Activated naive CD4-positive, alpha-beta T cell treated with Interleukin-2 at 50 U/mL for 16 hours (primary cell): Measurements from ENCODE around the gene MRPS18A.

ENCODE experiments used
- DNase-seq: peaks from one replicate; pipeline ENCODE4 v3.0.0-alpha.2; 2020

MRPS18A gene

DNA sequence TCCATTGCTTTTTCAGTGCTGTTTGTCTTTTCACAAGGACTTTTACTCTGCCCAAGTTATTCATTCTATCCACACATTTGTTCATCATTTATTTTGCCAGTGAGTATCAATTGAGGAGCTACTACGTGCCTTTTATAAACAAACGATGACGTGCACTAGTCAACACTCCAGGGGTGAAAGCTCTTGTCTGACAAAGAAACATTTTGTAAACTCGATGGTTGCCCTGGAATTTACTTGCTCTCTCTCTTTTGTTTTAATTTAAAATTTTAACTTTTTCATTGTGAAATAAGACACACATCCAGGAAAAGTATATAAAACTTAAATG, 8.3 kb upstream of the MRPS18A start:
- DNase-seq = no peak

DNA sequence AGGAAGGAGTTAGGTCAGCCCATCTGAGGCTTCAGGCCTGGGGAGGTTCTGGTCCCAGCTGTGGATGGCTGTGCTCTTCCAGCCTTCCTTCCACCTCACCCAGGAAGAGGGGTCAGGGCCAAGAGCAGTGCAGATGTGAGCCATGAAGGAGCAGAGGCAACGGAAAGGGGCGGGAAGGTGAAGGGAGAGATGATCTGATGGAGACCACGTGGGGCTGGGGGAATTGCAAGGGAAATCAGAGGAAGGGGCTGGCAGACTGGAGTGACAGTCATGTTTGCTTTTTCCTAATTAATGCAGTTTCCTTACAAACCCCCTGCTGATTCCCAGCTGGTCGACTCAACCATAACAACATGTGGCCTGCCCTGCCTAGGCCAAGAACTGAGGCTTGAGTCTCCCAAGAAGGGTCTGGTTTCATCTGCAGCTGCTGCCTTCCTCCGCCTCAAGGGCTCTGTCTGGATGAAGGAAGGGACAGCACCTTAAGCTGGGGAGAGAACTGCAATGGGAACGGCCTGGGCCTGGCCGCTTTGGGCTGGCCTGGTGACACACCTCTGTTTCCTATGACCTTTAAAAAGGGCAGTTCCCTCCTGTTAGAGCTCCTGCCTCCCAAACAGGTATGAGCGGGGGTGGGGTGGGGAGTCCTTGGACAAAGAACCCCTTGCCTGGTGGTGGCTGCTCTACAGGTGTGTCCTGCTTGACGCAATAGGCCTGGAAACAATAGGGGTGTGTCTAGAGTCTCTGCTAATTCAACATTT, 7.8 kb upstream of the MRPS18A start:
- no peak for DNase-seq

DNA sequence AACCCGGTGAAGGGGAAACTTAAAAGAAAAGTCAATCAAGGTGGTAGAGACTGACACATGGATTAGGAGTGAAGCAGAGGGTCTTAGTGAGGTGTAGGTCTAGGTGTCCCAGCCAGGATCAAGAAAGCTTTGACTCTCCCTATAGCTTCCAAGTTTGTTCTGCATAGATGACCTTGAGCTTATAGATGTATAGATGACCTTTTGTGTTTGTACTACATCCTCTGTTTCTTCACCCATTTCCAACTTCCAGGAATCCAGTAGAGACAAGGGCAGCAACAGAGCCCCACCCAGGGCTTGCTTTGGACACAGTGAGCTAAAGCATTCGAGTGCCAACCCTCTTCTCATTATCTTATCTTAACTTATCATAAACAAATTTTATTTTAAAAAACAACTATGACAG, 1.8 kb upstream of the MRPS18A start:
- DNase-seq = no peak

DNA sequence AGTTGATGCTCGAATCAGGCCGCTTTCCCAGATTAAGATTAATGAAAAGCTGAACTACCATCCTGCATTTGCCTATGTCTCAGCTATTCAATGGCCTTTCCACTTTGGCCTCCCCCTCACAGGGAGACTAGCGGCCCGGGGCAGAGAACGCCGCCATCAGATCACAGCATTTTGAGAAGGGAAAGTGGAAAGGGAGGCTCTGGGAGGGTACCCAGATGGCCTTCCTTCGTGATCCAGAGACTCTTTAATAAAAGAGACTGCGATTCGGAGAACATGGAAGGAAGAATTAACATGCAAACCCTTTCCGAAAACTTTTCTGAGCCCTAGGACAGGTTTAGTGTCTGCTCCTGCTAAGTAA, 533 bp downstream of the MRPS18A start:
- no peak for DNase-seq

DNA sequence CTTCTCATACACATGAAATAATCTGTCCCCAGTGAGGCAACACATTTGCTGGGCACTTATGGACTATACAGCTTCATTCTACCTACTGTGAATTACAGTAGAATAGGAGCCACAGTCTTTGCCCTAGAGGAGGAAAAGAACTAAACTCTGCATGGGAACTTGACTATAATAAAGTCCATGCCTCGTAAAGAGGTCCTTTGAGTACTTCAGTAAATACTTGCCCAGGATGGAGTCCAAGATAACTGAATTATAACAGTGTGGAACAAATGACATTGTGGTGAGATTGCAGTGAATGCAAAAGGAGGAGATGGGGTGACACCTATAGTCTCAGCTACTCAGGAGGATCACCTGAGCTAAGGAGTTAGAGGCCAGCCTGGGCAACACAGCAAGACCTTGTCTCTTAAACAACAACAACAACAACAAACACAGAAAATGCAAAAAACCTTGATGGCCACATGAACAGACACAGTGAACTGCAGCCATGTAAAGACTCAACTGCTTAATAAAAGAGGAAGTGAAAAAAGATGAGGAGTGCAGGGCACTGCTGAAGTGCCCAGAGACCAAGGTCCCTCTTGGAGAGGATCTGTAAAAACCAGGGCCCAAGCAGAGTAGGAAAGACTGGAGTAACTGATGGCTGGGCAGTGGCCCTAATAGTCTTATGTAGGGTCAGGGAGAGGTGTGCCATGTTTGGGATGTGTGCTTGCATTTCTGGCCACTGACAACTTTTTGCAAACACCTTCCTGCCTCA, 3.7 kb downstream of the MRPS18A start:
- no peak for DNase-seq

DNA sequence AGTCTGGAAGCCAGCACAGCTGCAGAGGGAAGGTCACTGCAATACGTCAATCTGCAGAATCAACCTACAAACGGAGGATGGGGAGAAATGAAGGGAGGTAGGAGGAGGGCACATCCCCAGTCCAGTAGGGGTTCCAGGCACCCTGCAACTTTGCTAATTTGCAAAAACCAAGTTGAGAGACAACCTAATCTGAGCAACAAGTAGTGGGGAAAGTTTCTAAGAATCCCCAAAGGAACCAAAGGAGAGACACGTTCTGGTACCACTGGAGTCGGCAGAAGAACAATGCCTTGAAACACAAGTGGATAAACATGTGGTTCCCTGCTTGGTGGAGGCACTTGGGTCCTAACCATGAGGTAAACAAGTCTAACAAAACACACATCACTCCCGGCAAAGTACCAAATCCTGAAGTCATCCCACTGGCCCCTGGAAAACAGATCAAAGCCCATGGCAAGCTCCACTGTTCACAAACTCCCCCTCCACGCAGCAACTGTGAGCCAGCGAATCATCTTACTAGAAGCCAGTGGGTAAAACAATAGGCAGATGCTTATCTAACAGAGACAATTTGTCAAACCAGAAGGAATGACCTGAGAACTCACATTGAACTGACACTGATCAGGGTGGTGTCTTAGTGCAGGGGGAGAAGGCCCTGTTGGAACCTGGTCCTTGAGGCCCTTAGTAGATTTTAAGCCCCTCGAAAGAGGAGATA, 4.7 kb downstream of the MRPS18A start:
- no peak for DNase-seq

DNA sequence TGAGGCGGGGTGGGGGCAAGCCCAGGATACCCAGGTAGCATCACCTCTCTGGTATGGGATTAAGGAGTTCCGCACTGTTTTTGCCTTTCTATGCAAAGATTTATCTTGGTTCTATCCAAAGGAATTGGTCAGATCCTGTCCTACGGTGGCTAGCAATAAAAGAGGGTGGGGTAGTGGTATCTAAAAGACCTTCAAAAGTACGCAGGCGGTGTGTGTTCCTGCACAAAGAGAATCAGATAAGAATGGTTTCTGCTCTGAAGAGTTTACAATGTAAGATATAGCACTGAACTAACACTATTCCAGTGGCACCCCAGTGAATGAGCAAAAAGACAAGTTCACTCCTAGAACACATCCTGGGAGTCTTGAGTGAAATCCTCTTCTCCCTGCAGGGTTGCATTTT, 6.3 kb downstream of the MRPS18A start:
- no peak for DNase-seq

DNA sequence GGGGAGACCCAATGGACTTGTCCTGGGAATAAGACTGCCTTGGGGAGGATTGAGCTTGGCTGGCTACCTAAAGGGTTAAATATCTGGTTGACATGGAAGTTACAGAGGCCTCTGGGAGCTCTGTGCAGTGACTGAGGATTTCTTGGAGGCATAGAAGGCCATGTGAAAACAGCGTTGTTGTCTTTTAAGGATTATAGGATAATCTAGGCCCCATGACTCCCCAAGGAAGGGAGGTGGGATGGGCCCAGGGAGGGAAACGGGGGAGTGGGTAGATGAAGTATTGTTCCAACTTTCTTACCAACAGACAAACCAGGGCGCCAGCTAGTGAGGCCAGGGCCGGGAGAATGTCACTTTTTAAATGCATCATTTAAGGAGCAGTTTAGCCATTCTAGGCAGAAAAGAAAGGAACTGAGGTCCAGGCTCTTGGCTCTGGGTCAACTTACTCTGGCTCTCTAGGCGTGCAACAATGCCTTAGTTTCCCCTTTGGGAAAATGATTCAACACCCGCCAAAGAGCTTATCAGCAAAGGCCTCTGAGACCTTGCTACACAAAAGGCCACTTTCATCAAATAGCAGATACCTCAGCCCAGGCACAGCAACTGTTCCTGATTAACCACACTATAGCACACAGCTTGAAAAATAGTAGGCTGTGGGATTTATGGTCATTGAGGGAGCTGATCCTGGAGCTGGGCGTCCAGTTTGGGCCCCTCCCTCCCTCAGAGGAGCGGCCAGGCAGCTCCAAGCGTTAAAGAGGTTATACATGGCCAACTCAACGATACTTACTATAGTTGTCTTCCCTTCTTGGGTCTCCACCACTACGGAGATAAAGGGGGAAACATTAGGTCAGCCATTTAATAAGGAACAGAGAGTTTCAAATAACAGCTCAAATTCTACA, 7.0 kb downstream of the MRPS18A start:
- DNase-seq = no peak

DNA sequence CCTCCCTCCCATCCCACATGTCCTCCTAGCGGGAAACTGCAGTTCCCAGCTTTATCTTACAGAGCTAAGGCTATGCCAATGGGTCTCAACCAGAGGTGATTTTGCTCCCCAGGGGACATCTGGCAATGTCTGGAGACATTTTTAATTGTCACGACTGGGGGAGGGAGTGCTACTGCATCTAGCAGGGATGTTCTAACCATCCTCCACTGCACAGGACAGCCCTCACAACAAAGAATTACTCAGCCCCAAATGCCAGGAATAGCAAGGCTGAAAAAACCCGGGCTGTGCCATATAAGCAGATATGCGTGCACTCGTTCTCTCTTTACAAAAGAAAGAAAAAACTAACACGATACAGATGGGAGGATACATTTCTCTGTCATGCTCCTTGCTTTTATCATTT, 8.5 kb downstream of the MRPS18A start:
- no peak for DNase-seq

DNA sequence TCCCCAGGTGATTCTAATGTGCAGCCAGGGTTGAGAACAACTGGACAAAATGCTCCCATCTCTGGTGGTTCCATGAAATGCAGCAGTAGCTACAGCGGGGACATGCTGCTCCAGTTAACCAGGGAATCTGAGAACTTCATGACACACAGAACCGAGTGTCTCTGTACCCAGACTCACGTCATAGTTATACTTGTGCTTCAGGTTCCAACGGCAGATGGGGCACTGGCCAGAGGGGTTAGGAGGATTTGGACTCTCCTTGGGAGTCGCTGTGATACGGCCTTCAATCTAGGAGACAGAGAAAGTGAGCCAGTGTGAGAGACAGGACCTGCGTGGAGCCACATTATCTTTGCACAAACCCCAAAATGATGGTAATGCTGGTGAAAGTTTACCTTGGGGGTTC, 9.2 kb downstream of the MRPS18A start:
- no peak for DNase-seq

DNA sequence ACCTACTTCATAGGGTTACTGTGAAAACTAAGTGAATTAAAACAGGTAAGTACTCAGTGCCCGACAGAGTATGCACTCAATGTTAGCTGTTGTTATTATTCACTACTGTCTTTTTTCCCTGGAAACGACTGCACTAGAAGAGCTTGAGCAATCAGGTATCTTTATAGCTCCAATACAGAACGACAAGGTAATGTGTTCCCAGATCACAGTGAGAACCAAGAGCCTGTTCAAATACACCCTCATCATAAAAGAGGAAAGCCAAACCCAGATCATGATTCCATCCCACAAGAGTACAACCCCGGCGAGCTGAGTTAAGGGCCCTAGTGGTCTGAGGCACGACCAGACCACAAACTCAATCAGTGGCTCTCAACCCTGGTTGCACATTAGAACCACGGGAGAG, 9.8 kb downstream of the MRPS18A start:
- no peak for DNase-seq

DNA sequence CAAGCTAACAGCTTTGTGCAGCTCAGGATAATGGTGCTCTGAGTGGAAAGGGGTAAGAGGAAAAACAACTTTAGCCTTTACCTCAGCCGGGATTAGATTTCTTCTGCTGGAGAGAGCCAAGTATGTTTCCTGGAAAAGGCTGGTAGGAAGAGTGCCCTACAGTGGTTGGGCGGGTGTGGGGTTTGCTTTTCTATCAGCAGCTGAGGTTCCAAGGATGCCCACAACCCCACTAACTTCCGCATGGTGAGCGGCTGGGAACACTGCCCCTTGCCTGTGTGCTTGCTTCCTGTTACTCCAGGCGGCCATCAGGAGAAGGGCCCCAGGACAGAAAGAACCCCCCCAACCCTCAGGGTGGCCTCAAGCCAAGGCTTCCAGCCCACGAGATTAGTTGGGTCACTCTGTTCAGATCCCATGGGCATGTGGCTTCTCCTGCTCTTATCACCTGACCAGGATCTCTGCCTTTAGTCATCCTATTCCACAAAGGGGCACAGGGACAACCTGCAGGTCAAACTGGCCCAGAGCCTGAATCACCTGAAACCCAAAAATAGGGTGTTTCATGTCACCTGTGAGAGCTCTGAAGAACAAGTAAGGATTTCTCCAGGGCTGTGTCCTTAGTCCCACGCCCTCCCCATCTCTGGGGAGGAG, 10.5 kb downstream of the MRPS18A start:
- no peak for DNase-seq

DNA sequence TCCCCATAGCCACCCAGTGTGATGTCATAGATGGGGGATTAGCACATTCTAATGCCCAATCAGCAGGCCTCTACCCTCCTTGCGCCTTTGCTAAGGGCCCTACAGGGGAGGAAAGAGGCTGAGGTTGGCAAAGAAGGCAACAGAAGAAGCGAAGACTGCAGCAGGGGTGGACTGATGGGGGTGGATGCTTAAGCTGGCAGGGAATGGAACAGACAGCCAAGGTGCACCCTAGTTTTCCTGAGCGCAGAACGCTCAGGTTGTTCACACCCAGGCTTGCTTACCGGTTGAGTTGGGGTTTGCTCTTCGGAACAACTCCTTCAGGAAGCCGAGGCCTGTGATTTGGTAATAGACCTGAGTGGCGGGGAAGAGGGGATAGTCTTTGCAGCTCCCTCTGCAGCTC, 12.7 kb downstream of the MRPS18A start:
- no peak for DNase-seq

DNA sequence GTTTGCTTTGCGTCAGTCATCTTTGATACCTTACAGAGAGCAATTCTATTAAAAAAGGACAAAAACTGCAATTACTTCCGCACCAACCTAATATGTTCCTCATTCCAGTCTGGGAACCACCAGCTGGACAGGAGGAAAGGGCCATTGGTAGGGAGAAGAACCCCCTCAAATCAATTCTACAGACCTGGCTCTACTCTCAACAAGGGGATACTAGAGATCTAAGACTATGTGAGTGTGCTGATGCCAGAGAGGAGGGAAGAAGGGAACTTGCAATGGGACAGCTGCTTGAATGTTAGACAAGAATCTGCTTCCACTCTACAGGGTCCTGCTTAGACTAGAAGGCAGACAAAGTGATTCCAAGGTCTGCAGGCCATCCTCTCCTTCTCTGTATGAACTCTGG, 13.3 kb downstream of the MRPS18A start:
- DNase-seq = no peak

DNA sequence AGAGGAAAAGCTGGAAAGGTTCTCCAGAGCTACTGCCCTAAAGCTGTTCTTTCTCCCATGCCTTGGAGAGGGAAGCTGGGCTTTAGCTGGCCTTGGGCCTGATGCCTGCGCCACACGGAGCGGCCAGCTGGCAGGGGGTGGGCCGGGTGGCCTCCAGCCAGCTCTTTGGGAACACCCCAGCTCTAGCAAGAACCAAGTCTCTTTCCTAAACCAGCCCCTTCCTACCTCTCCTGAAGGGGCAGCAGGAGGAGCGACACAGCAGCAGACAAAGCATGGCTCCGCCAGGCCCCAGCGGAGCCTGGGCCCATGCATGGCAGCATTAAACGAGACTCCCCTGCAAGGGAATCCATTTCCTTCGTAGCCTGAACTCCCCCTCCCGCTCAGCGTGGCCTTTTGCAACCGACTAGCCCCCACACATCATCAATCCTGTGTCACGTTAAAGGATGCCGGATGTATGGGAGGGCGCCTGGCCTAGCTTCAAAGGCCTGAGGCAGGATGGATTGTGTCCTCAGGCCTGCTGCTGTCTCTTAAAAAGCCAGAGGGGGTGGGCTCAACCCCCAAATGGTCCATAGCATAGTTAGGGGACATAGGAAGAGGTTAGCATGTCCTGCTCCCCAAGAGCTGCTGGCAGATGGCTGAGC, 14.0 kb downstream of the MRPS18A start:
- DNase-seq = no peak

DNA sequence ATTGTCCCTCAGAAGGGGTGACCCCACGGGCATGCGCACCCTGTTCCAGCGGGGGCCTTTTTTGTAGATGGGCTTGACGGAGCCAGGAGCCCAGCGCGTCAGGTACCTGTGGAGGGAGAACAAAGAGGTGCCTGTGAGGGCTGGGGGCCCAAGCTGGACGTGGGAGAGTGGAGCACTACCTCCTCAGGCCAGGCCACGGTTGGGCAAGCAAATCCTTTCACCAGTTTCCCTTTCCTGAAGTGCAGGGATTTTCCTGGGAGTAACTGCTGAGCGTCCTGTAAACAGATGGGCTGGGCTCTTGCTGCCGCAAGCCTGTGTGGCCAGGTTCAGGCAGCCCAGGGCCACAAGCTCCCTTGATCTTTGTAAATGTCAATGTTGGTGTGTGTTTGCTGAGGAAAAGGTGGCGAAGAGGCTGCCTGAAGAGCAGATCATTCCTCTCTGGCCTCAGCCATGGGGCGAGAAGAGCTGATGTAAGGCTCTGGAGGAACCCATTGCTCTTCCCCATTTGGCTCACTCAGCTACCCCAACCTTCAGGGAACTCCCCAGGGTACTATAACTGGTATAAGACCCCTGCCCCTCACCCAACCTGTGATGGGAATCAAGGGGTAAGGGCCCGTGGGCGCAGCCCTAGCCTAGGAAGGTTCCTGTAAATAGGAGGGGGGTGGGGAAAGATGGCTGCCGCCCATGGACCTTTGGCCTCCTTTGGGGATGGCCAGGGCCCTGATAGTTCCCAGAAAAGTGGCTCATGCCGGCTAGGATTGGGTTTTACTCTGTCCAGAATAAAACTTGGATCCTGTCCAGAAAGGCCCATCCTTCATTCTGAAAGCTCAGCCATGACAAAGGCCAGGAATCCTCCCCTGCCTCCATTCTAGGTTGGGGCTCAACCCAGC, 15.5 kb downstream of the MRPS18A start:
- DNase-seq = no peak

DNA sequence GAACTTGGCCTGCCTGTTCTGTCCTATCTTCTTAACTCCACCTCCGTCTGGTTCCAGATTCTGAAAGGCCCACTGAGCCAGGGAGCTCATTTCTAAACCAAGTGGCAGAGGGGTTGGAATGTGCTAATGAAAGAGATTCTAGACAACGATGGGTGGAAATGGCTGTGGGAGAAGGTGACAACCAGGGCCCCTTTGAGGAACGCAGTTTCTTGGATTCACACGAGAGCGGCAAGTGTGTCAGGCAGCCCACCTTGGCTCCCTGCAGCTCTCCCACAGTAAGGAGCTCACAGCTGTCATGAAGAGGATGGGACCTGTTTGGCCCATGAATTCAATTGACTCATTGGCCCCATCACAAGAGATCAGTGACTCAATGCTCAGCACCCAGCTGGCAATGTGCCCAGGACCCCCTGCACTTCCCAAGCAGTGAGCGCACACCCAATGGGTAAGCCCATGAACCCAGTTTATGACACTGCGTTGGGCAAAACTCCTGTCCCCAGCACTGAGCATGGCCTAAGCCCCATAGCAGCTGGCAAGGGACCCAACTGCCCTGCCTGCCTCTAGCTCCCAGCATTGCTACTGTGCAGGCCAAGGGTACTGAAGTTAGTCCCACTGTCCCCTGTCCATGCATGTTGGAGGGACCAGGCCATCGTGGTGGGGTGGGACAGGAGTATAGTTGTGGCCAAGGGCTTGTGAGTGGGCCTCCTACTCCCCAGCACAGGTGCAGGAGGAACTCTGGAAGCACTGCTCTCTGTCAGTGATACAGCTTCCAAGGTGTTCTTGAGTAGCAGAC, 16.4 kb downstream of the MRPS18A start:
- no peak for DNase-seq

DNA sequence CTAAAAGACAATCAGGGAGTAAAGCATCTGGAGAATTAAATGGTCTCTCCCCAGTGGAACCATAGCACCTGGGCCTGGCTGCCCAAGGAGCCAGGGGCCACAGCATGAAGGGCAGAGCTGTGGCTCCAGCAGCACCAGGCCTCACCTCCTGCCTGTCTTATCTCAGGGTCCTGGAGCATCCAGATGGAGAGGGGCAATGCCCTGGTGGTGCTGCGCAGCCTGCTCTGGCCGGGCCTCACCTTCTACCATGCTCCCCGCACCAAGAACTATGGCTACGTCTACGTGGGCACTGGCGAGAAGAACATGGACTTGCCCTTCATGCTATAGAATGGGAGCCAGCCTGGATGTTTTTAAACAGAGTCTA, 17.0 kb downstream of the MRPS18A start:
- no peak for DNase-seq

DNA sequence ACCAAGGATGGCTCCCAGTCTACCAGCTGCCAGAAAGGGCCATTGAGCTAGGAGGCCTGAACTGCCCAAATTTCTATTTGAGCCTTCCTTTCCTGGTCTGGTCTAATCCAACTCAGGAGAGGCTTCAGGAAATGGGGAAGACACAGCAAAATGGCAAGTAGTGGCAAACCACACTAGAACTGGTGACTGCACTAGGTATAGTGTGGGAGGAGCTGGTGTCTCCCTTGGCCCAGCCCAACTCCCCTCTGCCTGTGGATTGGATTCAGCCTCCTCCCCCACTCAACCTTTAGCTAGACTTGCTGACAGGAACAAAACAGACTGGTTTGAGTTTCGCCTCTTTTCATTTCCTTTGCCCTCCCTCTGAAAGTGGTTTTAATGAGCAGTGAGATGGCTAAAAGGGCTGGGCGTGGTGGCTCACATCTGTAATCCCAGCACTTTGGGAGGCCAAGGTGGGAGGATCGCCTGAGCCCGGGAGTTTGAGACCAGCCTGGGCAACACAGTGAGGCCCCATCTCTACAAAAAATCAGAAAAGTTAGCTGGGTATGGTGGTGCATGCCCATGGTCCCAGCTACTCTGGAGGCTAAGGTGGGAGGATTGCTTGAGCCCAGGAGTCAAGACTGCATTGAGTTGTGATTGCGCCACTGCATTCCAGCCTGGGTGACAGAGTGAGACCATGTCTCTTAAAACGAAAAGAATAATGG, 17.5 kb downstream of the MRPS18A start:
- peak; percentile 15 for DNase-seq
